ENCODE measurements around the gene TRIM47. TPM values are rescaled to one million over a fixed set of nuclear protein-coding genes. Genes with fewer than 3 reads are reported as not detected.

Gene TRIM47
- total RNA-seq, 2 experiments from 2014 or later = 16.4 to 18.3 TPM

DNA sequence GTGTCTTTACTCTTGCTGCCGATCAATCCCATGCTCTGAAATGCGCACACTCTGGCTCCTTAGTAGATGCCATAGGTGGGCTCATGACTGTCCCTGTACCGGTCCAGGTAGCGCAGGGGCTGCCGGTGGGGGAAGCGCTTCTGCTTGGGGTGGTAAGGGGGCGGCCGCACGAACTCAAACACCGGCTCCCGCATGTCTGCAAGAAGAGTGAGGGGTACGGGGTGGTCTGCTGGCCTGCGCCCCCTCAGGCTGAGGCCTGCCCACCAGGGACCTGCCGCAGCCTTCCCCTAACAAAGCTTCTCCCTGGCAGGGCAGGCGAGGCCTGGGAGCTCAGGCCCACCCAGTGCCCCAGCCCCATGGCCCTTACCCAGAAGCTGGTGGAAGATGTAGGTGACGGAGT lies 20.4 kb upstream of the TRIM47 start:
- H3K4me3 Mint-ChIP-seq = no peak overlapping the region
- peaks cover 22% of the 10 kb centered on the region for H3K4me1 Mint-ChIP-seq
- H3K9me3 Mint-ChIP-seq = no peaks in the 10 kb centered on the region
- peaks cover 21% of the 10 kb centered on the region for H3K36me3 Mint-ChIP-seq
- DNase-seq = no peak
- H3K27ac Mint-ChIP-seq = no peak overlapping the region
- H3K27me3 Mint-ChIP-seq = no peaks in the 10 kb centered on the region

DNA sequence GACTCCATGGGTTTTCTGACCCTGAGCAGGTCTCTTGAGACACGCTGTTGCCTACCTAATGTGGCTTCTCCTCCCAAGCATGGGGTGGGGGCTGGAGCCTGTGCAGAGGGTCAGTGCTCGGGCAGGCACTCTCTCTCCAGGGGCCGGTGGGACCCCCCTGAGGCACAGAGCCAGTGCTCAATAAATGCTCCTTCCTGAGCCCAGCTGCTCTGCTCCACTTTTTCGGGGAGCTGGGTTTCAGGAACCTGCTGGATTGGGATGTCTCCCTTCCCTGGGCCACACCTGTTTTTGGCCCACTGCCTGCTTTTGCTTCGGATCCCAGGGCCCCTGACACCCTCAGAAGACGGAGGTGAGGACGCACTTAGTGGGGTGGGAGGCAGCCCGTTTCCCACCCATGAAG lies 19.7 kb upstream of the TRIM47 start:
- H3K27me3 Mint-ChIP-seq = no peaks in the 10 kb centered on the region
- no peak overlapping the region for H3K27ac Mint-ChIP-seq
- H3K4me3 Mint-ChIP-seq = no peak overlapping the region
- no peaks in the 10 kb centered on the region for H3K9me3 Mint-ChIP-seq
- H3K36me3 Mint-ChIP-seq = peaks cover 21% of the 10 kb centered on the region
- no peak for DNase-seq
- H3K4me1 Mint-ChIP-seq = peaks cover 24% of the 10 kb centered on the region

DNA sequence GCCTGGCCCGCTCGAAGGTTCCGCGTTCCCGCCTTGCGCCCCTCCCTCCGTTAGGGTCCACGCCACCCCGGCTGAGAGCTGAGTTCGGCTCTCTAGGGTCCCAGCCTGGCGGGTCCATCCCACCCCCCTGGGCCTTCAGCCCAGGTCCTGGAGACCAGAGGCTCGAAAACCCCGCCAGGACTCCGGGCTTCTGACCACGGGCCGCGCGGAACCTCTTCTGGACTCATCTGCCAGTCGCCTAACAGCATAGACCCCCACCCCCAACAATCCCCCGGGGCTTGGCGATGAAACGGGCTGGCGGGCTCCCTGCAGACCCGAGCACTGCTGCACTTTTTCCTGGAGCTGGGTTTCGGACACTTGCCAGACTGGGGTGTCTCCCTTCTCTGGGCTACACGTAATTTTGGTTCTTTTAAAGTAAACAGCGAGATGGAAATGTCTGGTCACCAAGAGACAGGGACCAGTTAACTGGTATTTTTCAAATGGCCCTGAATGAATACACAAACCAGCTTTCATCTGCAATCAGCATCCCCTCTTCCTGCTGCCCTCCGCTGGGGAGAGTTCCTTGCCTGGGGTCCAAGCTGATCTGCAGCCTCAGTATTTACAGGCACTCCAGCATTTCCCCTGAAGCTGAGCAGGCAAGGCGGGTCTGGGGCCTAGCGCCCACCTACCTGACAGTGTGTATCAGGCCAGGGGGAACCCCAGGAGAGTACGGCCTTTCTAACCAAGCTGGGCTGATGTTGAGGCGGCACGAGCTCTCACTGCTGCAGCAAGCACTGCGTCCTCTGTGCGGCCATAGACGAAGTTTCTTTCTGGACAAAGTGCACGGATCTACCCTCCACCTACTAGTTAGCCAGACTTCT lies 19.0 kb upstream of the TRIM47 start:
- peak overlapping the region; percentile 46 for H3K27ac Mint-ChIP-seq
- no peaks in the 10 kb centered on the region for H3K9me3 Mint-ChIP-seq
- DNase-seq = no peak
- H3K4me3 Mint-ChIP-seq = peak overlapping the region; percentile 57
- peaks cover 19% of the 10 kb centered on the region for H3K36me3 Mint-ChIP-seq
- H3K27me3 Mint-ChIP-seq = no peaks in the 10 kb centered on the region
- peaks cover 24% of the 10 kb centered on the region for H3K4me1 Mint-ChIP-seq

DNA sequence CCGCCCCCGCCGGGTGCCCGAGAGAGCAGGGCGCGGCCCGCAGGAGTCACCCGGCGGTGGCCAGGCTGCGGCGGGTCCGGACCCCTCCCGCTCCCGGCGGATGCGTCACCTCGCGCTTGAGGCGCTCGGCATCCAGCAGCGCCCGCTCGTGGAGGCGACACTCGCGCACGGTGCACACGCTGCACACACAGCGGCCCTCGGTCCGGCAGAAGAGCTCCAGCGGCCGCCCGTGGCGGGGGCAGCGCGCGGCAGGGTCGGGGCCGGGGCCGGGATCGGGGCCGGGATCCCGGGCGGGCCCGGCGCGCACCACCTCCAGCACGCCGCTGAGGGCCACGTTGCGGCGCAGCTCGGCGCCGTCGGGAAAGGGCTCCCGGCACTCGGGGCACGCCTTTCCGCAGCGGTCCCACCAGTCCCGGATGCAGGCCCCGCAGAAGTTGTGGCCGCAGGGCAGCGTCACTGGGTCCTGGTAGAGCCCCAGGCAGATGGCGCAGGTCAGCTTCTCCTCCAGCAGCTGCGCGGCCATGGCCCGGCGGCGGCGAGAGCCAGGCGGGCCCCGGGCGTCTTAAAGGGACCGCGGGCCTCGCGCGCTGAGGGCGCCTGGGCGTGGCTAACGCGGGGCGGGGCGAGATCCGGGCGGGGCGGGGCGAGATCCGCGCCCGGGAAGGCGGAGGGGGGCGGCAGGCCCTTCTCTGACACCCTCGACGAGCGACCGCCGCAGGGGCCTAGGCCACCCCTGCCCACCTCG lies 18.2 kb upstream of the TRIM47 start, which contains the start of gene TRIM65:
TRIM65 (minus strand) TSS at position 537 of the 745 bp plus-strand sequence; CDS start at position 523, 14 bp downstream.
- Mint-ChIP-seq H3K4me1 (peaks cover 24% of the 10 kb centered on the region), H3K9me3 (no peaks in the 10 kb centered on the region), H3K27ac (peak within 1 kb of the TSS; percentile 79), H3K27me3 (no peaks in the 10 kb centered on the region), H3K4me3 (peak within 1 kb of the TSS; percentile 89), H3K36me3 (peaks cover 19% of the 10 kb centered on the region)
- DNase-seq = peak; percentile 83

GRCh38 chr17:75895370-75896155 lies 17.2 kb upstream of the TRIM47 start:
- Mint-ChIP-seq H3K36me3 (peaks cover 14% of the 10 kb centered on the region), H3K4me3 (peak overlapping the region; percentile 89), H3K27me3 (no peaks in the 10 kb centered on the region), H3K4me1 (peaks cover 24% of the 10 kb centered on the region), H3K27ac (peak overlapping the region; percentile 79), H3K9me3 (no peaks in the 10 kb centered on the region)
- DNase-seq = no peak

DNA sequence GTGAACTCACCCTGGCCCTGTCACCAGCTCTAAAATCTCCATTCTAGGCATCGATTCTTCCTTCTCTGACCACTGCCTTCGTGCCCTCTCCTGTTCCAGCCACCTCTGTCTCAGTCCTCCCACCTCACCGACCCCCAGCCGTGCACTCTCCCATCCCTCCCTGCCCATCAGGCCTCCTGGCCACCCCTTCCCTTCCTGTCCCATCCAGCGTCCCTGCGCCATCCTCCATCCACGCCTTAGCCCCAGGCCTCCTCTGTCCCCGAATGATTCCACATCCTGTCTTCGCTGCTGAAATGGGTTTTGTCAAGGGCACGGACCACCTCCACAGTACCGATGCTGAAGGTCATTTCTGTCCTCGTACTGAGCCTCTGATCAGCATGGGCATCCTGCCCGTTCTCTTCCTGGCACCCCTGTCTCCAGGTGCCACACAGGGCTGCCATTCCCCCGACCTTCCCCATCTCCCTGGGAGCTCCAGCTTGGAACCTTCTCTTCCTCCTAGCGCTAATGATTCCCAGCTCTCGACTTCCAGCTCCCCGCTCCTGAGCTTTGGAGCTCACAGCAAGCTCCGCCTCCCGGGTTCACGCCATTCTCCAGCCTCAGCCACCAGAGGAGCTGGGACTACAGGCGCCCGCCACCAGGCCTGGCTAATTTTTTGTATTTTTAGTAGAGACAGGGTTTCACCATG lies 15.8 kb upstream of the TRIM47 start:
- H3K9me3 Mint-ChIP-seq = no peaks in the 10 kb centered on the region
- peaks cover 26% of the 10 kb centered on the region for H3K4me1 Mint-ChIP-seq
- peak overlapping the region; percentile 44 for H3K4me3 Mint-ChIP-seq
- no peak for DNase-seq
- peak overlapping the region; percentile 72 for H3K27ac Mint-ChIP-seq
- no peaks in the 10 kb centered on the region for H3K27me3 Mint-ChIP-seq
- H3K36me3 Mint-ChIP-seq = peaks cover 18% of the 10 kb centered on the region

- peak overlapping the region; percentile 72 for H3K27ac Mint-ChIP-seq
- H3K36me3 Mint-ChIP-seq = peaks cover 16% of the 10 kb centered on the region
- H3K4me1 Mint-ChIP-seq = peaks cover 26% of the 10 kb centered on the region
- no peaks in the 10 kb centered on the region for H3K9me3 Mint-ChIP-seq
- H3K27me3 Mint-ChIP-seq = no peaks in the 10 kb centered on the region
- no peak for DNase-seq
- H3K4me3 Mint-ChIP-seq = peak overlapping the region; percentile 44
Observed at GRCh38 chr17:75893305-75894048, 15.1 kb upstream of the TRIM47 start.

- Mint-ChIP-seq H3K36me3 (peaks cover 15% of the 10 kb centered on the region), H3K27ac (no peak overlapping the region), H3K9me3 (no peaks in the 10 kb centered on the region), H3K27me3 (no peaks in the 10 kb centered on the region), H3K4me3 (no peak overlapping the region), H3K4me1 (peaks cover 25% of the 10 kb centered on the region)
- DNase-seq = no peak
Observed at GRCh38 chr17:75892556-75893224, 14.3 kb upstream of the TRIM47 start.

DNA sequence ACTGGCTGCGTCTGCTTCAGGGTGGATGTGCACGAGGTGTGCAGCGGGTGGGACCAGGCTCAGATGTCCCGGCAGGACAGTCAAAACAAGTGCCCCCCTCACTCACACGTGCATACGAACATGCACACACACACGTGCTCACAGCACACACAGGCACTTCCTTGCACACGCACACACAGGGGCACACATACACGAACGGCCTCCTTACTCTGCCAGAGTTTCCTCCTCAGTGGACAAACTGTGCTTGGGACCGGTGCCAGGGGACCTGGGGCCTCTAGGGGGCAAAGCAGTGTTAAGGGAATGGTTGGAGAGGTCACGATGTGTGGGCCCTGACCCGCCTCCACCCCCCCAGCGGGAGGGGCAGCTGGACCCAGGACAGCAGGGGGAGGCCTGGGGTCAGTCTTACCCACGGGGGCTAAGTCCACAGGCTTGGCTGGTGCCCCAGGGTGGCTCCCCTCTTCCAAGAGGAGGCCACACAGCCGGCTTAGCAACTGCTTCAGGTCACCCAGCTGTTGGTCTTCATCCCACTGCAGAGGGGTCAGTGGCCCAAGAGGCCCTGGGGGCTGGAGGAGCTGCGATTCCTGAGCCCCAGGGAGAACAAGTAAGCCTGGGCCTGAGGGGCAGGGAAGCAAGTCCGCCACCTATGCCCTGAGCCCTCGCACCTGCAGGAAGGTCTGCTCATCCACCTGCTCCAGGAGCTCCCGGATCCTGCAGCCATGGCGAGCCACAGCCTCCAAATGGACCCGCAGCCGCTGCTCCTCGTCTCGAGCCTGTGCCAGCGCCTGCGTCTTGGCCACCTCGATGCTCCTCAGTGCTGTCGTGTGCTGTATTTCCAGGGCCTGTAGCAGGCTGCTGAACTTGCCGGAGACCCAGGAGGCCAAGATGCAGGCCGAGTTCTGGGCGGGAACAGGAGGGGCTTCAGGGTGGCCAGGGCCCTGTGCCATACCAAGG lies 13.5 kb upstream of the TRIM47 start:
- peaks cover 20% of the 10 kb centered on the region for H3K4me1 Mint-ChIP-seq
- no peaks in the 10 kb centered on the region for H3K9me3 Mint-ChIP-seq
- no peak for DNase-seq
- no peak overlapping the region for H3K4me3 Mint-ChIP-seq
- no peaks in the 10 kb centered on the region for H3K27me3 Mint-ChIP-seq
- peaks cover 15% of the 10 kb centered on the region for H3K36me3 Mint-ChIP-seq
- no peak overlapping the region for H3K27ac Mint-ChIP-seq

GRCh38 chr17:75891022-75891604 lies 12.7 kb upstream of the TRIM47 start:
- no peak for DNase-seq
- H3K9me3 Mint-ChIP-seq = no peaks in the 10 kb centered on the region
- H3K4me1 Mint-ChIP-seq = peaks cover 20% of the 10 kb centered on the region
- peaks cover 15% of the 10 kb centered on the region for H3K36me3 Mint-ChIP-seq
- no peak overlapping the region for H3K4me3 Mint-ChIP-seq
- H3K27ac Mint-ChIP-seq = no peak overlapping the region
- H3K27me3 Mint-ChIP-seq = no peaks in the 10 kb centered on the region

DNA sequence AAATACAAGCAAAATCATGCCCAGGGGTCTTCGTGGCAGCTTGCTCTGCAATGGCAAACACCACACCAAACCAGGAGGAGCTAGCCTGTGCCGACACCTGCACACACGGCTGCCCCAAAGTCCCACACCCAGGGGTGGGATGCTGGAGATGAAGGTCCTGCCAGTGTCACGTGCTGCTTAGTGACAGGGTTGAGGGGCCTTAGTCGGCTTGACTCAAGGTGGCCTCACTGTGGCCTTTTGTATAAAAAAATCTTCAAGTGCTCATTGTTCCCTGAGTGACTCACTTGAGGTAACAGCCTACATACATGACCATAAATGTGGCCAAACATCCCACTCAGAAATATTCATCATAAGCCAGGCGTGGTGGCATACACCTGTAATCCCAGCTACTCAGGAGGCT lies 11.1 kb upstream of the TRIM47 start:
- H3K27ac Mint-ChIP-seq = peak overlapping the region; percentile 42
- H3K9me3 Mint-ChIP-seq = no peaks in the 10 kb centered on the region
- H3K36me3 Mint-ChIP-seq = peaks cover 4% of the 10 kb centered on the region
- H3K27me3 Mint-ChIP-seq = no peaks in the 10 kb centered on the region
- peaks cover 11% of the 10 kb centered on the region for H3K4me1 Mint-ChIP-seq
- no peak overlapping the region for H3K4me3 Mint-ChIP-seq
- no peak for DNase-seq

DNA sequence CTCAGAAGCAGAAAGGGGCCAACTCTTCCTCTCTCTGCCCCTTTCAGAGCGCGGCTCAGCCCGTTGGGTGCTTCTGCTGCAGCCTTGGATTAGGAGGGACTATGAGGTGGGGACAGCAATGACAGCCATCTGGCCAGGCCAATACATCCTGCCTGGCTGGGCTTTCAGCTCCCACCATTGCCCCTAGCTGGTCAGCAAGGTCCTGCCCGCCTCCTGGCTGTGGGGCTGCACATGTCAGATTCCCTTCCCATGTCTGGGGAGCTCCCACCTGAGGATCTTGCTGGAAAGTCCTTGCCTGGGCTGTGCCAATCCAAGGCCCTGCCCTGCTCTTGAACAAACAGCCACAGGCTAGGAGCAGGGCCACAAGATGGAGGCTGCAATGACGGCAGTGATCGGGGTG lies 10.1 kb upstream of the TRIM47 start:
- no peak overlapping the region for H3K4me3 Mint-ChIP-seq
- peak overlapping the region; percentile 46 for H3K27ac Mint-ChIP-seq
- H3K27me3 Mint-ChIP-seq = no peaks in the 10 kb centered on the region
- no peaks in the 10 kb centered on the region for H3K9me3 Mint-ChIP-seq
- peaks cover 3% of the 10 kb centered on the region for H3K4me1 Mint-ChIP-seq
- DNase-seq = no peak
- H3K36me3 Mint-ChIP-seq = peaks cover 4% of the 10 kb centered on the region

All from activated naive CD8-positive, alpha-beta T cell treated with anti-CD3 and anti-CD28 coated beads for 36 hours (primary cell).